Activated naive CD8-positive, alpha-beta T cell treated with anti-CD3 and anti-CD28 coated beads, Interleukin-2, amount 10 ng/mL, durations not matched to agents 7 days and 5 days (primary cell): ENCODE measurements around the gene BAK1. TPM values are rescaled to one million over a fixed set of nuclear protein-coding genes. Genes with fewer than 3 reads are reported as not detected.
"Not testable (repeated sequence)": the region's sequence is repeated elsewhere in the genome, so short reads cannot be mapped to it uniquely, and the experiment has no call there.

Source experiments
- ATAC-seq: fragments of 150-1000 bp; cut with Tn5 transposase; one replicate; pipeline ENCODE4 v1.10.0; 2021; ENCODE audit warnings: low read depth, moderate library complexity
- POLR2A ChIA-PET: fragments of 350-600 bp; sonication (Branson Sonifier 250); formaldehyde crosslinking; loops from one replicate; lab custom pipeline; 2021; ENCODE audit warnings: antibody characterized with exemption; lab: Charles Lee
- DNase-seq: peaks from one replicate; pipeline ENCODE4 v3.0.0; 2021
- H3K27ac Mint-ChIP-seq: one replicate; pipeline ENCODE4 v1.8.0; 2022; ENCODE audit warnings: mild to moderate bottlenecking, mixed read lengths
- H3K27me3 Mint-ChIP-seq: one replicate; pipeline ENCODE4 v1.8.0; 2022; ENCODE audit warnings: mild to moderate bottlenecking, moderate library complexity, mixed read lengths
- H3K36me3 Mint-ChIP-seq: one replicate; pipeline ENCODE4 v1.8.0; 2021; ENCODE audit warnings: mild to moderate bottlenecking, mixed read lengths
- H3K4me1 Mint-ChIP-seq: one replicate; pipeline ENCODE4 v1.8.0; 2021; ENCODE audit warnings: mixed read lengths
- H3K4me3 Mint-ChIP-seq: one replicate; pipeline ENCODE4 v1.8.0; 2022; ENCODE audit warnings: mild to moderate bottlenecking, moderate library complexity, mixed read lengths
- H3K9me3 Mint-ChIP-seq: one replicate; pipeline ENCODE4 v1.8.0; 2021; ENCODE audit warnings: mixed read lengths
- total RNA-seq, 2 experiments: library from RNA; stranded (reverse); gene quantifications; one replicate each; pipeline ENCODE4 v1.2.3, GENCODE V29; 2021

Gene BAK1
- total RNA-seq, 2 experiments from 2014 or later = 48.0 to 48.1 TPM

- POLR2A ChIA-PET = interaction anchor here (0.7 kb wide), 1 partner anchor 228 kb away, joined by 3 read pairs; no protein-coding TSS in a partner anchor
- Mint-ChIP-seq H3K27me3 (no peaks in the 10 kb centered on the region), H3K27ac (no peak overlapping the region), H3K36me3 (no peaks in the 10 kb centered on the region), H3K9me3 (no peaks in the 10 kb centered on the region), H3K4me1 (peaks cover 17% of the 10 kb centered on the region), H3K4me3 (no peak overlapping the region)
- no peak for ATAC-seq
- no peak for DNase-seq
These were observed 28.5 kb downstream of the BAK1 start for GRCh38 chr6:33551538-33551937.

GRCh38 chr6:33549896-33550295 lies 30.2 kb downstream of the BAK1 start:
- POLR2A ChIA-PET = interaction anchor here (0.9 to 2.7 kb wide), 4 partner anchors 17 to 96 kb away, joined by 3 to 18 read pairs (median 5); partner anchors contain the start of gene ZBTB9
- ATAC-seq (no peak), DNase-seq (no peak)
- Mint-ChIP-seq H3K27me3 (no peaks in the 10 kb centered on the region), H3K36me3 (no peaks in the 10 kb centered on the region), H3K4me1 (peaks cover 17% of the 10 kb centered on the region), H3K4me3 (no peak overlapping the region), H3K27ac (no peak overlapping the region), H3K9me3 (no peaks in the 10 kb centered on the region)

GRCh38 chr6:33549196-33549595 lies 30.9 kb downstream of the BAK1 start:
- H3K9me3 Mint-ChIP-seq = no peaks in the 10 kb centered on the region
- no peak for DNase-seq
- no peak overlapping the region for H3K4me3 Mint-ChIP-seq
- no peak for ATAC-seq
- H3K27me3 Mint-ChIP-seq = no peaks in the 10 kb centered on the region
- POLR2A ChIA-PET = interaction anchor here (0.9 to 2.7 kb wide), 4 partner anchors 16 to 95 kb away, joined by 4 to 18 read pairs (median 8); partner anchors contain the start of gene ZBTB9
- H3K36me3 Mint-ChIP-seq = no peaks in the 10 kb centered on the region
- H3K4me1 Mint-ChIP-seq = peaks cover 17% of the 10 kb centered on the region
- H3K27ac Mint-ChIP-seq = peak overlapping the region; percentile 54

- no peak for ATAC-seq
These were observed 32.6 kb downstream of the BAK1 start for GRCh38 chr6:33547499-33547898.

GRCh38 chr6:33546766-33547165 lies 33.3 kb downstream of the BAK1 start:
- H3K4me1 Mint-ChIP-seq = peaks cover 21% of the 10 kb centered on the region
- POLR2A ChIA-PET = interaction anchor here (0.9 to 2.8 kb wide), 2 partner anchors 13 to 22 kb away, joined by 7 to 29 read pairs; no protein-coding TSS in a partner anchor
- H3K9me3 Mint-ChIP-seq = no peaks in the 10 kb centered on the region
- no peaks in the 10 kb centered on the region for H3K27me3 Mint-ChIP-seq
- H3K4me3 Mint-ChIP-seq = no peak overlapping the region
- H3K36me3 Mint-ChIP-seq = no peaks in the 10 kb centered on the region
- no peak for ATAC-seq
- DNase-seq = no peak
- no peak overlapping the region for H3K27ac Mint-ChIP-seq

More at GRCh38 chr6:33547499-33547898, 32.6 kb downstream of the BAK1 start:
- DNase-seq = no peak
- Mint-ChIP-seq H3K4me1 (peaks cover 21% of the 10 kb centered on the region), H3K4me3 (peak overlapping the region; percentile 34), H3K27ac (peak overlapping the region; percentile 79), H3K27me3 (no peaks in the 10 kb centered on the region), H3K36me3 (no peaks in the 10 kb centered on the region), H3K9me3 (no peaks in the 10 kb centered on the region)
- POLR2A ChIA-PET = interaction anchor here (1.3 to 2.8 kb wide), 5 partner anchors 11 to 32 kb away, joined by 3 to 29 read pairs (median 10); no protein-coding TSS in a partner anchor

GRCh38 chr6:33545292-33545691 lies 34.8 kb downstream of the BAK1 start:
- POLR2A ChIA-PET = interaction anchor here (0.7 kb wide), 1 partner anchor 168 kb away, joined by 3 read pairs; no protein-coding TSS in a partner anchor
- not testable (repeated sequence) for H3K27me3 Mint-ChIP-seq, H3K9me3 Mint-ChIP-seq, H3K36me3 Mint-ChIP-seq, ATAC-seq, H3K4me3 Mint-ChIP-seq, H3K27ac Mint-ChIP-seq, DNase-seq
- peaks cover 21% of the 10 kb centered on the region for H3K4me1 Mint-ChIP-seq

- Mint-ChIP-seq H3K4me1 (peaks cover 13% of the 10 kb centered on the region), H3K4me3 (no peak overlapping the region), H3K9me3 (no peaks in the 10 kb centered on the region), H3K36me3 (peaks cover 2% of the 10 kb centered on the region), H3K27me3 (no peaks in the 10 kb centered on the region), H3K27ac (no peak overlapping the region)
- POLR2A ChIA-PET = interaction anchor here (1.2 kb wide), 1 partner anchor 114 kb away, joined by 3 read pairs; no protein-coding TSS in a partner anchor
- DNase-seq (no peak), ATAC-seq (no peak)
These were observed 37.0 kb downstream of the BAK1 start for GRCh38 chr6:33543116-33543515.

- Mint-ChIP-seq H3K36me3 (peaks cover 2% of the 10 kb centered on the region), H3K9me3 (no peaks in the 10 kb centered on the region), H3K27me3 (peaks cover under 1% of the 10 kb centered on the region), H3K4me3 (no peak overlapping the region), H3K4me1 (peaks cover 8% of the 10 kb centered on the region), H3K27ac (no peak overlapping the region)
- DNase-seq (no peak), ATAC-seq (no peak)
- POLR2A ChIA-PET = no interaction called here
These were observed 39.3 kb downstream of the BAK1 start for GRCh38 chr6:33540768-33541167.

GRCh38 chr6:33534702-33535101 lies 45.4 kb downstream of the BAK1 start:
- H3K27ac Mint-ChIP-seq = no peak overlapping the region

GRCh38 chr6:33533163-33533869 lies 46.8 kb downstream of the BAK1 start:
- peaks cover 13% of the 10 kb centered on the region for H3K27me3 Mint-ChIP-seq
- POLR2A ChIA-PET = interaction anchor here (0.6 to 2.7 kb wide), 19 partner anchors 12 to 263 kb away, joined by 3 to 37 read pairs (median 4); partner anchors contain the start of genes BAK1, CUTA, ITPR3 and UQCC2
- DNase-seq (peak; percentile 67), ATAC-seq (peak; percentile 83)
- H3K27ac Mint-ChIP-seq = peak overlapping the region; percentile 93
- H3K4me3 Mint-ChIP-seq = peak overlapping the region; percentile 79
- not testable (repeated sequence) for H3K36me3 Mint-ChIP-seq, H3K9me3 Mint-ChIP-seq
- peaks cover 20% of the 10 kb centered on the region for H3K4me1 Mint-ChIP-seq

More at GRCh38 chr6:33534702-33535101, 45.4 kb downstream of the BAK1 start:
- Mint-ChIP-seq H3K4me3 (peak overlapping the region; percentile 7), H3K36me3 (peaks cover 2% of the 10 kb centered on the region), H3K9me3 (no peaks in the 10 kb centered on the region), H3K27me3 (peaks cover 11% of the 10 kb centered on the region), H3K4me1 (peaks cover 20% of the 10 kb centered on the region)
- POLR2A ChIA-PET = interaction anchor here (0.5 to 2.7 kb wide), 5 partner anchors 13 to 217 kb away, joined by 3 to 37 read pairs (median 28); partner anchors contain the start of genes BAK1 and UQCC2
- ATAC-seq (no peak), DNase-seq (no peak)

GRCh38 chr6:33532431-33532830 lies 47.6 kb downstream of the BAK1 start:
- H3K36me3 Mint-ChIP-seq, H3K9me3 Mint-ChIP-seq, DNase-seq, ATAC-seq, H3K27ac Mint-ChIP-seq, H3K4me3 Mint-ChIP-seq: not testable (repeated sequence)
- Mint-ChIP-seq H3K4me1 (peaks cover 17% of the 10 kb centered on the region), H3K27me3 (peaks cover 16% of the 10 kb centered on the region)
- POLR2A ChIA-PET = interaction anchor here (0.6 to 2.7 kb wide), 11 partner anchors 11 to 262 kb away, joined by 3 to 37 read pairs (median 7); partner anchors contain the start of genes BAK1, CUTA, ITPR3 and ZBTB9

GRCh38 chr6:33530617-33531016 lies 49.5 kb downstream of the BAK1 start:
- H3K4me1 Mint-ChIP-seq = peaks cover 16% of the 10 kb centered on the region
- H3K27me3 Mint-ChIP-seq = peaks cover 17% of the 10 kb centered on the region
- not testable (repeated sequence) for H3K9me3 Mint-ChIP-seq, DNase-seq, H3K36me3 Mint-ChIP-seq, H3K4me3 Mint-ChIP-seq, ATAC-seq
- H3K27ac Mint-ChIP-seq = peak overlapping the region; percentile 63
- POLR2A ChIA-PET = interaction anchor here (1.1 kb wide), 1 partner anchor 49 kb away, joined by 3 read pairs; no protein-coding TSS in a partner anchor
